Neural progenitor cell (in vitro differentiated cells): ENCODE data around the gene LARP6.

ENCODE experiments used
- EZH2 ChIP-seq: fragments of 200-600 bp; sonication (generic); IDR thresholded peaks from 2 replicates; pipeline ENCODE4 v1.6.1; 2017; ENCODE audit warnings: antibody characterized with exemption, mild to moderate bottlenecking, moderate library complexity
- TF ChIP-seq, protein P1 (sequence below): fragments of 200-600 bp; sonication (generic); IDR thresholded peaks from 2 replicates; pipeline ENCODE4 v1.5.1; 2017; ENCODE audit warnings: antibody characterized with exemption, mild to moderate bottlenecking

DNA sequence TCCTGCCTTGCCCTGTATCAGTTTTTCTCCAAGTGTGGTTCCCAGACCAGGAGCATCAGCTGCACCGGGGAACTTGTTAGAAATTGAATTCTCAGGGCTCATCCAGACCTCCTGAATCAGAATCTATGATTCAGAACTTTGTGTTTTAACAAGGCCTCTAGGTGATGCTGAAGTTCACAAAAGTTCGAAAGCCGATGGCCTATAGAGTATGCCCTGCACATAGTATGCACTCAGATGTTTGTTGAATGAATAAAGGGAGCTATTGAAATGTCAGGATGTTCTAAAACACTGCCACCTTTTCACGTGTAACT, 664 bp upstream of the LARP6 start:
- TF ChIP-seq, protein P1, sequence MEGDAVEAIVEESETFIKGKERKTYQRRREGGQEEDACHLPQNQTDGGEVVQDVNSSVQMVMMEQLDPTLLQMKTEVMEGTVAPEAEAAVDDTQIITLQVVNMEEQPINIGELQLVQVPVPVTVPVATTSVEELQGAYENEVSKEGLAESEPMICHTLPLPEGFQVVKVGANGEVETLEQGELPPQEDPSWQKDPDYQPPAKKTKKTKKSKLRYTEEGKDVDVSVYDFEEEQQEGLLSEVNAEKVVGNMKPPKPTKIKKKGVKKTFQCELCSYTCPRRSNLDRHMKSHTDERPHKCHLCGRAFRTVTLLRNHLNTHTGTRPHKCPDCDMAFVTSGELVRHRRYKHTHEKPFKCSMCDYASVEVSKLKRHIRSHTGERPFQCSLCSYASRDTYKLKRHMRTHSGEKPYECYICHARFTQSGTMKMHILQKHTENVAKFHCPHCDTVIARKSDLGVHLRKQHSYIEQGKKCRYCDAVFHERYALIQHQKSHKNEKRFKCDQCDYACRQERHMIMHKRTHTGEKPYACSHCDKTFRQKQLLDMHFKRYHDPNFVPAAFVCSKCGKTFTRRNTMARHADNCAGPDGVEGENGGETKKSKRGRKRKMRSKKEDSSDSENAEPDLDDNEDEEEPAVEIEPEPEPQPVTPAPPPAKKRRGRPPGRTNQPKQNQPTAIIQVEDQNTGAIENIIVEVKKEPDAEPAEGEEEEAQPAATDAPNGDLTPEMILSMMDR = no peak
- no peak for TF ChIP-seq EZH2
